GM12878 (cell line): ENCODE results near the gene ZNF182. TPM values are rescaled to one million over a fixed set of nuclear protein-coding genes. Genes with fewer than 3 reads are reported as not detected.

ENCODE experiments used
- ATAC-seq: fragments of 200-7000 bp; cut with Tn5 transposase; 3 replicates; pipeline ENCODE4 v1.9.1; 2020; ENCODE audit warnings: mild to moderate bottlenecking, moderate library complexity
- BruUV-seq: library from RNA; stranded (reverse); fragments of 400-500 nt; replicated peaks from 2 replicates; lab custom pipeline; 2021; lab: Mats Ljungman, UMichigan
- CTCF ChIA-PET: fragments of 300-600 bp; sonication (Branson Sonifier 250); formaldehyde crosslinking; extraction: SDS; loops from one replicate; lab custom pipeline; 2021; ENCODE audit warnings: inconsistent platforms; lab: Yijun Ruan, JAX
- POLR2A ChIA-PET: fragments of 350-600 bp; formaldehyde crosslinking; extraction: SDS; loops from one replicate; lab custom pipeline; 2021; ENCODE audit warnings: inconsistent platforms; lab: Charles Lee
- RAD21 ChIA-PET: fragments of 300-600 bp; sonication (Branson Sonifier 250); formaldehyde crosslinking; loops from one replicate; lab custom pipeline; 2023; ENCODE audit warnings: antibody characterized with exemption; ENCODE audit not compliant: unreplicated experiment; lab: Charles Lee
- SMC1A ChIA-PET: fragments of 300-600 bp; sonication (Branson Sonifier 250); formaldehyde crosslinking; loops from one replicate; lab custom pipeline; 2023; ENCODE audit not compliant: unreplicated experiment, uncharacterized antibody; lab: Charles Lee
- DNase-seq: peaks from one replicate; pipeline ENCODE4 v3.0.0-alpha.2; 2011; ENCODE audit warnings: low read depth, low spot score
- FAIRE-seq: peaks from 3 replicates; lab custom pipeline; 2011; peaks lifted over from hg19 to GRCh38; lab: Jason Lieb, UNC
- H2AFZ ChIP-seq: 2 replicates; pipeline ENCODE4 v1.6.0; 2011; ENCODE audit warnings: low read depth, low read length, control low read depth; ENCODE audit not compliant: control insufficient read depth
- H3K27ac ChIP-seq: 2 replicates; pipeline ENCODE4 v1.5.1; 2011; ENCODE audit warnings: control low read depth; ENCODE audit not compliant: control insufficient read depth, insufficient read depth
- H3K27me3 ChIP-seq, 2 experiments: replicated peaks in 1 of 2; 2 replicates each; pipeline versions ENCODE4 v1.6.0 to v1.6.1; 2011; ENCODE audit warnings: low read length in 1 of 2; ENCODE audit not compliant: control insufficient read depth in 2 of 2, insufficient read depth in 2 of 2
- H3K36me3 ChIP-seq, 2 experiments: 2 replicates each; pipeline ENCODE4 v1.5.1; 2011; ENCODE audit warnings: low read length in 1 of 2; ENCODE audit not compliant: control insufficient read depth in 2 of 2, insufficient read depth in 2 of 2
- H3K4me1 ChIP-seq: 2 replicates; pipeline ENCODE4 v1.6.1; 2011; ENCODE audit warnings: mild to moderate bottlenecking, low read length, moderate library complexity, mixed read lengths; ENCODE audit not compliant: control insufficient read depth, insufficient read depth
- H3K4me2 ChIP-seq: 2 replicates; pipeline ENCODE4 v1.6.0; 2011; ENCODE audit warnings: control low read depth; ENCODE audit not compliant: control insufficient read depth, insufficient read depth
- H3K4me3 ChIP-seq: fragments of 200-600 bp; sonication (generic); 2 replicates; pipeline ENCODE4 v1.5.1; 2016
- H3K79me2 ChIP-seq: 2 replicates; pipeline ENCODE4 v1.6.0; 2011; ENCODE audit warnings: low read length; ENCODE audit not compliant: control insufficient read depth, insufficient read depth
- H3K9ac ChIP-seq: 2 replicates; pipeline ENCODE4 v1.8.0; 2011; ENCODE audit warnings: low read length, control low read depth, mixed read lengths; ENCODE audit not compliant: control insufficient read depth, insufficient read depth
- H3K9me3 ChIP-seq: replicated peaks from 3 replicates; pipeline ENCODE4 v1.5.1; 2011; ENCODE audit warnings: mild to moderate bottlenecking, low read length; ENCODE audit not compliant: control insufficient read depth, insufficient read depth
- H4K20me1 ChIP-seq: 2 replicates; pipeline ENCODE4 v1.6.0; 2011; ENCODE audit not compliant: control insufficient read depth, insufficient read depth
- BHLHE40 ChIP-seq, 2 experiments: fragments of 450-650 bp in 1 of 2; IDR thresholded peaks; 2 replicates each; pipeline ENCODE4 v1.6.1; 2011 to 2017; ENCODE audit warnings: low read depth in 2 of 2, borderline replicate concordance in 1 of 2, improper control_type of control experiment in 1 of 2, low read length in 1 of 2, mild to moderate bottlenecking in 1 of 2
- CREM ChIP-seq: IDR thresholded peaks from 2 replicates; pipeline ENCODE4 v1.6.1; 2014; ENCODE audit warnings: antibody characterized with exemption, low read depth
- DPF2 ChIP-seq: fragments of 450-650 bp; IDR thresholded peaks from 2 replicates; pipeline ENCODE4 v1.6.1; 2017; ENCODE audit warnings: mild to moderate bottlenecking
- EP300 ChIP-seq, 2 experiments: fragments of 150-350 bp in 1 of 2; IDR thresholded peaks; 2 replicates each; pipeline ENCODE4 v1.6.1; 2011 to 2012; ENCODE audit warnings: low read depth in 2 of 2, low read length in 2 of 2, borderline replicate concordance in 1 of 2, improper control_type of control experiment in 1 of 2, inconsistent platforms in 1 of 2; ENCODE audit not compliant: control insufficient read depth in 1 of 2
- FOXK2 ChIP-seq: fragments of 450-650 bp; IDR thresholded peaks from 2 replicates; pipeline ENCODE4 v1.6.1; 2017; ENCODE audit warnings: mild to moderate bottlenecking, moderate library complexity
- GABPA ChIP-seq: IDR thresholded peaks from 2 replicates; pipeline ENCODE4 v1.6.1; 2014; ENCODE audit warnings: antibody characterized with exemption, low read depth, mild to moderate bottlenecking, inconsistent platforms
- HCFC1 ChIP-seq: fragments of 150-350 bp; IDR thresholded peaks from 2 replicates; pipeline ENCODE4 v1.6.1; 2014; ENCODE audit warnings: low read length
- IKZF1 ChIP-seq: fragments of 450-650 bp; conservative IDR thresholded peaks from 2 replicates; pipeline ENCODE4 v1.6.1; 2017; ENCODE audit warnings: antibody characterized with exemption, mild to moderate bottlenecking
- NFIC ChIP-seq: IDR thresholded peaks from 2 replicates; pipeline ENCODE4 v1.6.1; 2012; ENCODE audit warnings: low read depth, mild to moderate bottlenecking, inconsistent platforms, low read length, moderate library complexity
- NR2C1 ChIP-seq: fragments of 450-650 bp; IDR thresholded peaks from 2 replicates; pipeline ENCODE4 v1.6.1; 2017; ENCODE audit warnings: antibody characterized with exemption, mild to moderate bottlenecking, moderate library complexity
- POU2F2 ChIP-seq: IDR thresholded peaks from 3 replicates; pipeline ENCODE4 v1.6.1; 2011; ENCODE audit warnings: low read depth, mild to moderate bottlenecking, low read length, borderline replicate concordance
- RUNX3 ChIP-seq: IDR thresholded peaks from 2 replicates; pipeline ENCODE4 v1.6.1; 2012; ENCODE audit warnings: low read length, inconsistent platforms
- SP1 ChIP-seq: IDR thresholded peaks from one replicate; pipeline ENCODE4 v1.6.1; 2011; ENCODE audit warnings: low read depth, low read length
- ZNF24 ChIP-seq: fragments of 450-650 bp; IDR thresholded peaks from 2 replicates; pipeline ENCODE4 v1.6.1; 2017; ENCODE audit warnings: antibody characterized with exemption, mild to moderate bottlenecking
- WGBS: methylation state at CpG from one replicate; pipeline ENCODE4 v1.1.6; 2016; ENCODE audit warnings: low lambda C conversion rate; ENCODE audit not compliant: insufficient replicate concordance, insufficient coverage; ENCODE audit errors: missing lambda C conversion rate; 5-methylcytosine and 5-hydroxymethylcytosine counted together
- in situ Hi-C: fragments of 300-500 bp; cut with MboI; formaldehyde crosslinking; loops from 9 replicates; pipeline ENCODE4 v1.14.3; 2018; ENCODE audit warnings: mixed read lengths
- intact Hi-C: fragments of 100-400 bp; cut with micrococcal nuclease; formaldehyde crosslinking; loops from one replicate; pipeline ENCODE4 v1.14.2; 2022; ENCODE audit not compliant: unreplicated experiment
- polyA plus RNA-seq, 11 experiments: library from polyadenylated mRNA; depleted of rRNA in 4 of 11; unstranded in 6 of 11; stranded (reverse) in 5 of 11; fragments of >200 nt; fragmentation: Nextera tagmentation in 4 of 11; fragmentation: Illumina TruSeq in 1 of 11; extraction: Ambion mirVana in 4 of 11; extraction: Trizol in 1 of 11; gene quantifications; 1 replicate in 1 of 11; 2 replicates in 10 of 11; pipeline versions ENCODE4 v1.2.1 to v1.2.3, GENCODE V29; 2011 to 2016; ENCODE audit warnings: inconsistent platforms in 2 of 11, missing spikeins in 2 of 11, low read depth in 1 of 11
- total RNA-seq, 4 experiments: library from RNA; depleted of rRNA in 3 of 4; stranded (reverse); fragments of >200 nt in 3 of 4; fragmentation: Illumina TruSeq in 1 of 4; extraction: Trizol in 1 of 4; gene quantifications; 2 replicates each; pipeline versions ENCODE4 v1.2.1 to v1.2.3, GENCODE V29; 2013 to 2021
- TF ChIP-seq, protein P1 (sequence below): fragments of 450-650 bp; IDR thresholded peaks from 2 replicates; pipeline ENCODE4 v1.6.1; 2017; ENCODE audit warnings: antibody characterized with exemption, mild to moderate bottlenecking, moderate library complexity
- TF ChIP-seq, protein P2 (sequence below): fragments of 450-650 bp; IDR thresholded peaks from 2 replicates; pipeline ENCODE4 v1.6.1; 2017; ENCODE audit warnings: low read depth, mild to moderate bottlenecking, moderate library complexity
- TF ChIP-seq, protein P3 (sequence below): fragments of 450-650 bp; IDR thresholded peaks from 2 replicates; pipeline ENCODE4 v1.6.1; 2016; ENCODE audit warnings: mild to moderate bottlenecking

ZNF182 gene
- total and polyA plus RNA-seq, 10 of the 15 experiments (the other 5 are each of a cell fraction or from before 2014, with no cell fraction given) = 0.85 to 7.0 (median 5.3) TPM

DNA sequence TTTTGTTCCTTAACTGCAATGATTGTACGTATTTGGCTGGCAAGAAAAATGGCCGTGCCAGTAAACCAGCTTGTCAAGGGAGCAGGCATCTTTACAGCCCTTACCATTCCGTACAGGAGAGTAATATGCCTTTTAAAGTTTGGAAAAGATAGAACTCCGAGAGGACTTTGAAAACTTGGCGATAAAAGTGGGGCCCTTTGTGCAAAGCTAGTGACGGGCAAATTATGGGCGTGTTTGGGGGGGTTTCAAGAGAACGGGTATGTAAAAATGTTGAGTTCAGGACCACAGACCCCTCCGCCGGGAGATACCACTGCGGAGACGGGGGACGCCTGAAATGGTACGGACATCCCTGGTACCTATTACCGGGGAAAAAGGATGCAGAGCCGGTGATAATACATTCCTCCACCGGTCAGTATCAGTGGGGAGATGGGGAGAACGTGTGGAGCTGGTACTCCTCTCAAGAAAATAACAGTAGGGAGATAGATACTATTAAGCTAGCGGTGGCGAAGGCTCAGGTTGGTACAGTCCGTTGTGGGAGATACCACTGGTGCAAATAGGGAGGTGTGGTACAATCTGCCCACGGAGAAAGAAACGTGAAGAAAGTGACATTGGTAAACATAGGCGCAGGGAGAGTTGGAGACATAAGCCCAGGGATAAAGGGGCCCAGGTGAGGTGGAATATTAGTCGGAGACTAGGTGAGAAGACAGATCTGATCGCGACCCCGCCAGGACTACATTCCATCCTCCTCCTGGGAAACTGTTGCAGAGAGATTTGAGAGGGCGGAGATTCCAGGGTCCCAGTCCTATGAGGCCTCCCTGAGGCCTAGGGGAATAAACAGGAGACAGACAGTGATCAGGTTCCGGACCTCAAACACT is 17.5 kb upstream of the ZNF182 start:
- POLR2A ChIA-PET = interaction anchor here (0.5 to 1.3 kb wide), 2 partner anchors 177 to 185 kb away, joined by 3 to 5 read pairs; partner anchors contain the start of gene ZNF81
- peak overlapping the region; percentile 73 for H3K9ac ChIP-seq
- H3K27me3 ChIP-seq = no peaks in the 10 kb centered on the region
- RAD21 ChIA-PET = interaction anchor here (0.8 to 1.4 kb wide), 2 partner anchors 61 to 85 kb away, joined by 3 to 4 read pairs; no protein-coding TSS in a partner anchor
- no peaks in the 10 kb centered on the region for H4K20me1 ChIP-seq
- no peaks in the 10 kb centered on the region for H3K9me3 ChIP-seq
- CTCF ChIA-PET = interaction anchor here (0.7 to 3.9 kb wide), 4 partner anchors 62 to 211 kb away, joined by 3 to 18 read pairs (median 5); no protein-coding TSS in a partner anchor
- FAIRE-seq (no peak), ATAC-seq (peak; percentile 83), DNase-seq (peak; percentile 62)
- no peaks in the 10 kb centered on the region for H3K4me1 ChIP-seq
- H2AFZ ChIP-seq = peak overlapping the region; percentile 99
- 26% methylated on average over 30 of the region's 30 CpGs for WGBS
- intact Hi-C loops = no loop called here
- peak overlapping the region; percentile 65 for H3K4me2 ChIP-seq
- H3K4me3 ChIP-seq = peak overlapping the region; percentile 60
- in situ Hi-C loops = loop anchor here (10.0 kb wide), 1 partner anchor 456 kb away; the partner anchor contains the start of gene ARAF
- no TSS peak for BruUV-seq
- H3K36me3 ChIP-seq = no peaks in the 10 kb centered on the region
- H3K79me2 ChIP-seq = no peaks in the 10 kb centered on the region
- H3K27ac ChIP-seq = peak overlapping the region; percentile 89
- SMC1A ChIA-PET = interaction anchor here (0.6 to 1.4 kb wide), 7 partner anchors 85 to 1247 kb away, joined by 3 to 9 read pairs (median 4); partner anchors contain the start of gene ZNF81
- TF ChIP-seq RUNX3 = peak; percentile 49
- peak; percentile 67 for TF ChIP-seq HCFC1
- no peak for TF ChIP-seq POU2F2
- no peak for TF ChIP-seq ZNF24
- no peak for TF ChIP-seq EP300 (IDR thresholded peaks at IDR 0.05; ENCODE audit: borderline replicate concordance in 1 of 2, control insufficient read depth in 1 of 2, low read depth in 2 of 2, low read length in 2 of 2)
- TF ChIP-seq NFIC = peak; percentile 68
- peak; percentile 52 for TF ChIP-seq SP1
- TF ChIP-seq DPF2 = no peak
- 0 out of 2 replicates have a peak, but pooled peaks have one; percentile 12 for TF ChIP-seq CREM
- peak; percentile 78 for TF ChIP-seq NR2C1
- TF ChIP-seq, protein P1, sequence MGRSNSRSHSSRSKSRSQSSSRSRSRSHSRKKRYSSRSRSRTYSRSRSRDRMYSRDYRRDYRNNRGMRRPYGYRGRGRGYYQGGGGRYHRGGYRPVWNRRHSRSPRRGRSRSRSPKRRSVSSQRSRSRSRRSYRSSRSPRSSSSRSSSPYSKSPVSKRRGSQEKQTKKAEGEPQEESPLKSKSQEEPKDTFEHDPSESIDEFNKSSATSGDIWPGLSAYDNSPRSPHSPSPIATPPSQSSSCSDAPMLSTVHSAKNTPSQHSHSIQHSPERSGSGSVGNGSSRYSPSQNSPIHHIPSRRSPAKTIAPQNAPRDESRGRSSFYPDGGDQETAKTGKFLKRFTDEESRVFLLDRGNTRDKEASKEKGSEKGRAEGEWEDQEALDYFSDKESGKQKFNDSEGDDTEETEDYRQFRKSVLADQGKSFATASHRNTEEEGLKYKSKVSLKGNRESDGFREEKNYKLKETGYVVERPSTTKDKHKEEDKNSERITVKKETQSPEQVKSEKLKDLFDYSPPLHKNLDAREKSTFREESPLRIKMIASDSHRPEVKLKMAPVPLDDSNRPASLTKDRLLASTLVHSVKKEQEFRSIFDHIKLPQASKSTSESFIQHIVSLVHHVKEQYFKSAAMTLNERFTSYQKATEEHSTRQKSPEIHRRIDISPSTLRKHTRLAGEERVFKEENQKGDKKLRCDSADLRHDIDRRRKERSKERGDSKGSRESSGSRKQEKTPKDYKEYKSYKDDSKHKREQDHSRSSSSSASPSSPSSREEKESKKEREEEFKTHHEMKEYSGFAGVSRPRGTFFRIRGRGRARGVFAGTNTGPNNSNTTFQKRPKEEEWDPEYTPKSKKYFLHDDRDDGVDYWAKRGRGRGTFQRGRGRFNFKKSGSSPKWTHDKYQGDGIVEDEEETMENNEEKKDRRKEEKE = peak; percentile 91
- peak; percentile 92 to 95 for TF ChIP-seq BHLHE40 (IDR thresholded peaks at IDR 0.05; ENCODE audit: borderline replicate concordance in 1 of 2, low read depth in 2 of 2, low read length in 1 of 2)
- TF ChIP-seq IKZF1 = peak; percentile 48; the same call in 1 of the 2 replicates
- TF ChIP-seq GABPA = no peak
- TF ChIP-seq, protein P2, sequence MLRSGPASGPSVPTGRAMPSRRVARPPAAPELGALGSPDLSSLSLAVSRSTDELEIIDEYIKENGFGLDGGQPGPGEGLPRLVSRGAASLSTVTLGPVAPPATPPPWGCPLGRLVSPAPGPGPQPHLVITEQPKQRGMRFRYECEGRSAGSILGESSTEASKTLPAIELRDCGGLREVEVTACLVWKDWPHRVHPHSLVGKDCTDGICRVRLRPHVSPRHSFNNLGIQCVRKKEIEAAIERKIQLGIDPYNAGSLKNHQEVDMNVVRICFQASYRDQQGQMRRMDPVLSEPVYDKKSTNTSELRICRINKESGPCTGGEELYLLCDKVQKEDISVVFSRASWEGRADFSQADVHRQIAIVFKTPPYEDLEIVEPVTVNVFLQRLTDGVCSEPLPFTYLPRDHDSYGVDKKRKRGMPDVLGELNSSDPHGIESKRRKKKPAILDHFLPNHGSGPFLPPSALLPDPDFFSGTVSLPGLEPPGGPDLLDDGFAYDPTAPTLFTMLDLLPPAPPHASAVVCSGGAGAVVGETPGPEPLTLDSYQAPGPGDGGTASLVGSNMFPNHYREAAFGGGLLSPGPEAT = peak; percentile 99
- TF ChIP-seq FOXK2 = peak; percentile 98
- TF ChIP-seq, protein P3, sequence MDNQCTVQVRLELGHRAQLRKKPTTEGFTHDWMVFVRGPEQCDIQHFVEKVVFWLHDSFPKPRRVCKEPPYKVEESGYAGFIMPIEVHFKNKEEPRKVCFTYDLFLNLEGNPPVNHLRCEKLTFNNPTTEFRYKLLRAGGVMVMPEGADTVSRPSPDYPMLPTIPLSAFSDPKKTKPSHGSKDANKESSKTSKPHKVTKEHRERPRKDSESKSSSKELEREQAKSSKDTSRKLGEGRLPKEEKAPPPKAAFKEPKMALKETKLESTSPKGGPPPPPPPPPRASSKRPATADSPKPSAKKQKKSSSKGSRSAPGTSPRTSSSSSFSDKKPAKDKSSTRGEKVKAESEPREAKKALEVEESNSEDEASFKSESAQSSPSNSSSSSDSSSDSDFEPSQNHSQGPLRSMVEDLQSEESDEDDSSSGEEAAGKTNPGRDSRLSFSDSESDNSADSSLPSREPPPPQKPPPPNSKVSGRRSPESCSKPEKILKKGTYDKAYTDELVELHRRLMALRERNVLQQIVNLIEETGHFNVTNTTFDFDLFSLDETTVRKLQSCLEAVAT = peak; percentile 73; the same call in 1 of the 2 replicates
